ENCODE data around the gene KIAA0513.

Gene KIAA0513

GRCh38 chr16:85134076-85134788, 106.6 kb downstream of the KIAA0513 start:
- POLR2A ChIA-PET (ENCODE audit: low non-redundant PET), result no interaction called here
- DNase-seq (ENCODE audit: low spot score), result no peak
- H3K27ac ChIP-seq, result no peak overlapping the region
- no peak for TF ChIP-seq CTCF (conservative IDR thresholded peaks at IDR 0.05; ENCODE audit: low read depth)
- CTCF ChIA-PET, result interaction anchor here (0.7 kb wide), 1 partner anchor 512 kb away, joined by 3 read pairs; no protein-coding TSS in a partner anchor

GRCh38 chr16:85134789-85135142, 107.2 kb downstream of the KIAA0513 start:
- no peak for DNase-seq (ENCODE audit: low spot score)
- POLR2A ChIA-PET (ENCODE audit: low non-redundant PET), result no interaction called here
- CTCF ChIA-PET, result interaction anchor here (0.7 to 1.2 kb wide), 2 partner anchors 20 to 511 kb away, joined by 3 to 8 read pairs; no protein-coding TSS in a partner anchor
- no peak overlapping the region for H3K27ac ChIP-seq
- TF ChIP-seq CTCF (conservative IDR thresholded peaks at IDR 0.05; ENCODE audit: low read depth), result no peak

DNA sequence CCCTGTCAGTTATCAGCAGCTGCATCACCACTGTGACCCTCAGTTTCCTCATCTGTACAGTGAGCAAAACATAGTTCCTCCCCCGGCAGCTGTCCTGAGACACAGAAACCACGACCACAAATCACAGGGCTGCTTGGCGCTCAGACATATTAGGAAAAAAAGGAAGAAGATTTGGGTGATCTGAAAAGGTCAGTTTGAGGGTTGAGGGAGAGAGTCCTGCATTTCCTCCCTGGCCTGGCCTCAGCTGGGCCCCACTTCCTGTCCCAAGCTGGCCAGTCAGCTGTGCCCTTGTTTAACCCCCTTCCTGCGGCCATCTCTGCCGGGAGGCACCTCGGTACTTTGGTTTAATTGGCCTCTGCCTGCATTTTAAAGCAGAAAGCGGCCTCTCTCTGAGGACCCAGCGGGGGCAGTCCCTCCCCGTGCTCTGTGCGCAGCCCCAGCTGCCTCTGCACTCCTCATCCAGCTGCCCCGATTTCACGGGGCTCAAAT, 108.7 kb downstream of the KIAA0513 start:
- ChIA-PET CTCF (no interaction called here), POLR2A (ENCODE audit: low non-redundant PET) (no interaction called here)
- no peak for TF ChIP-seq CTCF (conservative IDR thresholded peaks at IDR 0.05; ENCODE audit: low read depth)
- H3K27ac ChIP-seq, result peak overlapping the region; percentile 75
- no peak for DNase-seq (ENCODE audit: low spot score)

DNA sequence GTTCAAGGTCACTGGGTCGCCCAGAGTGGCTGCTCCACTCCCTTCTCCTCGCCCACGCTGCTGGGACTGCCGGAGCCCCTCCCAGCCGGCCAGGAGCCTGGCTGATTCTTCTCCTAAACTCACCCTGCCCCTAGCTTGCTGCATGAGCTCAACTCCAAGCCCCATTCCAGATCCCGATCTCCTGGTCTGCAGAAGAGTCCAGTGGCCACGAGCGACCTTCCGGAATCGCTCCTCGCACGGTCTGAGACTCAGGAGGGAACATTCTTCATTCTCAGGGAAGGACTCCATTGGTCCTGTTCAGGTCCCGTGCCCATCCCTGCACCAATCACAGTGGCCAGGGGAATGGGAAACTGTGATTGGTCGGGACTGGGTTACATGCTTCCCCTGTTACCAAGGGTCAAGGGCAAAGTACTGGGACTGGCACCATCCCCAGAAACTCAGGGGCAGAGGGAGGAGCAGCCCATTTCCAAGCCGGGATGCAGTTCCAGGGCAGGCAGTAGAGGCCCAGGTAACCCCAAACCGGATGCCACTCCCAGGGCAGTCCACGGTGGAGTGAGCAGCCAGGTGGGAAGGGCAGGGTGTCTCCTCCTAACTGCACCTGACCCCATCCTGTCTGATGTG, 109.2 kb downstream of the KIAA0513 start:
- no peak for TF ChIP-seq CTCF (conservative IDR thresholded peaks at IDR 0.05; ENCODE audit: low read depth)
- peak overlapping the region; percentile 75 for H3K27ac ChIP-seq
- DNase-seq (ENCODE audit: low spot score), result peak; percentile 27
- ChIA-PET CTCF (interaction anchor here (0.5 kb wide), 1 partner anchor 50 kb away, joined by 3 read pairs; no protein-coding TSS in a partner anchor), POLR2A (ENCODE audit: low non-redundant PET) (no interaction called here)

DNA sequence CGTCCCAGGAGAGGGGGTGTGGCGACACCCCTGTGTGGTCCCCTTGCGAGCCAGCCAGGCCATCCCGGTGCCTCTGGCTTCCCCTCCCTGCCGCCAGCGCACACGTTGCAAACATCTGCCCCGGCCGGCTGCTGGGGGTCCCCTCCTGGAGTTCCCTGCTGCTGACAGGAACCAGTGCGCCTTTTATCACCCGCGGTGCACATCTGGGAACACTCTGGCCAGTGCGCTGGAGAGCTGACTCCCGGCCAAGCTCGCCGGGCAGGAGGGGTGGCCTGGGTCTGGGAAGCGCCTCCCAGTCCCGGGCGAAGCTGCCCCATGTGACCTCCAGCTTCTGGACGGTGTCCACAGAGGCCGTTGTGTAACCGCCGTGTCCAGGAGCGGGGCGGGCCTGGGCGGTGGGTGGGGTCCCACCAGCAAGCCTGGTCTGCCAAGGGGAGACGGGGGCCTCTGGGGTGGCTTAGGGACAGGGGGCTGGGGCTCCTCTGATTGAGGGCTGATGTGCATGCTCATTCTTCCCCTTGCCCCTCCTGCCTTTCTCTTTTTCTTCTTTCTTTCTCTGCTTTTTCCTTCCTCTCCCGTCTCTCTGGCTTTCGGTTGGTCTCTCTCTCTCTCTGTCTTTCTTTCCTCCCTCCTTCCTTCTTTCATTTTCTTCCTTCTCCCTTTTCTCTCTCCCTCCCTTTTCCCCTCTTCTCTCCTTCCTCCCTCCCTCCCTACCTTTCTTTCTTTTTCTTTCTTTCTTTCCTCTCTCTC, 109.9 kb downstream of the KIAA0513 start:
- CTCF ChIA-PET, result interaction anchor here (0.5 kb wide), 1 partner anchor 50 kb away, joined by 3 read pairs; no protein-coding TSS in a partner anchor
- peak; percentile 36 for DNase-seq (ENCODE audit: low spot score)
- H3K27ac ChIP-seq, result peak overlapping the region; percentile 75
- TF ChIP-seq CTCF (conservative IDR thresholded peaks at IDR 0.05; ENCODE audit: low read depth), result no peak
- POLR2A ChIA-PET (ENCODE audit: low non-redundant PET), result no interaction called here

DNA sequence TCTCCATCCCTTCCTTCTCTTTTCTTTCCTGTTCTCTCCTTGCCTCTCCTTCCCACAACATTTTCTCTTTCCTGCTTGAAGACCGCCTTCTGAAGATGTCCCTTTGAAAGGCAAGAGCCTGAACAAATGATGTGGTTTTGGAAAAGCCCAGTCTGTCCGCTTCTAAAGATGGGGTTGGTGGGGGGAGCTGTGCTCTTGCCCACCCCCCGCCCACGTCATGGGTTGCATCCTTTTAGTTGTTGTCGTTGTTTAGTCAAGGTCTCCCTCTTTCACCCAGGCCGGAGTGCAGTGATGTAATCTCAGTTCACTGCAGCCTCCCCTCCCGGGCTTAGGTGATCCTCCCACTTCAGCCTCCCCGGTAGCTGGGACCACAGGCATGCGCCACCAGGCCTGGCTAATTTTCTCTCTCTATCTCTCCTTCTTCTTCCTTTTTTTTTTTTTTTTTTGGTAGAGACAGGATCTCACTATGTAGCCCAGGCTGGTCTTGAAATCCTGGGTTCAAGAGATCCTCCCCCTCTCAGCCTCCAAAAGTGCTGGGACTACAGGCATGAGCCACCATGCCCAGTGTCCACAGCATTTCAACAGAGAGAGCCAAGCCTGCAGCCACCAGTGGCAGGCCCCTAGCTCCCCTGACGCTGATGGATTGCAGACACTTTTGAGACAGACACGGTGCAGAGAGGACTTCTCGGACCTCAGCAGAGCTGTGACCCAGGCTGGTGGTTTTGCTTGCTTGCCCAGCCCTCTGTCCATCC, 110.7 kb downstream of the KIAA0513 start:
- POLR2A ChIA-PET (ENCODE audit: low non-redundant PET), result no interaction called here
- CTCF ChIA-PET, result no interaction called here
- peak overlapping the region; percentile 75; the same call in 1 of the 2 replicates for H3K27ac ChIP-seq
- no peak for TF ChIP-seq CTCF (conservative IDR thresholded peaks at IDR 0.05; ENCODE audit: low read depth)
- no peak for DNase-seq (ENCODE audit: low spot score)

Measured in RWPE1 (cell line).